Spleen (tissue), 11 donors: ENCODE results near the gene SNX8. TPM values are rescaled to one million over a fixed set of nuclear protein-coding genes. Genes with fewer than 3 reads are reported as not detected.
"Not testable (repeated sequence)": the region's sequence is repeated elsewhere in the genome, so short reads cannot be mapped to it uniquely, and the experiment has no call there.

Experiments used
- DNase-seq: peaks from one replicate; pipeline ENCODE4 v3.0.0-alpha.2; 2020
- H3K27ac ChIP-seq, 8 donors: fragments of 200-600 bp; sonication (generic) in 7 of 8; 1 replicate in 4 of 8; 2 replicates in 4 of 8; pipeline versions ENCODE4 v1.5.0 to v1.8.0; 2016 to 2021; ENCODE audit warnings: inconsistent platforms in 4 of 8, mild to moderate bottlenecking in 4 of 8, moderate library complexity in 1 of 8
- H3K27me3 ChIP-seq, 7 donors: fragments of 200-600 bp; sonication (generic) in 6 of 7; replicated peaks in 1 of 7; 1 replicate in 4 of 7; 2 replicates in 3 of 7; pipeline versions ENCODE4 v1.5.0 to v1.8.0; 2016 to 2021; ENCODE audit warnings: inconsistent platforms in 3 of 7, mild to moderate bottlenecking in 1 of 7
- H3K36me3 ChIP-seq, 6 donors: fragments of 200-600 bp; sonication (generic) in 5 of 6; 1 replicate in 4 of 6; 2 replicates in 2 of 6; pipeline versions ENCODE4 v1.5.0 to v1.8.0; 2016 to 2021; ENCODE audit warnings: inconsistent platforms in 2 of 6
- H3K4me1 ChIP-seq, 6 donors: fragments of 200-600 bp; sonication (generic) in 5 of 6; 1 replicate in 3 of 6; 2 replicates in 3 of 6; pipeline versions ENCODE4 v1.5.0 to v1.8.0; 2016 to 2021; ENCODE audit warnings: inconsistent platforms in 3 of 6
- H3K4me3 ChIP-seq, 8 donors: fragments of 200-600 bp; sonication (generic) in 7 of 8; 1 replicate in 4 of 8; 2 replicates in 4 of 8; pipeline versions ENCODE4 v1.5.0 to v1.8.0; 2016 to 2021; ENCODE audit warnings: inconsistent platforms in 4 of 8, mild to moderate bottlenecking in 4 of 8, moderate library complexity in 2 of 8
- H3K9me3 ChIP-seq, 8 donors: fragments of 200-600 bp; sonication (generic) in 7 of 8; 1 replicate in 4 of 8; 2 replicates in 4 of 8; pipeline versions ENCODE4 v1.5.0 to v1.8.0; 2016 to 2021; ENCODE audit warnings: inconsistent platforms in 4 of 8
- POLR2A ChIP-seq, 3 donors: fragments of 450-650 bp; IDR thresholded peaks; one replicate each; pipeline ENCODE4 v1.5.1; 2017; ENCODE audit warnings: antibody characterized with exemption in 3 of 3, mild to moderate bottlenecking in 1 of 3
- POLR2AphosphoS5 ChIP-seq, 3 donors: sonication (generic); formaldehyde crosslinking; IDR thresholded peaks; one replicate each; pipeline ENCODE4 v1.5.1; 2017; ENCODE audit warnings: antibody characterized with exemption in 3 of 3
- WGBS, 5 donors: extraction: QIAGEN DNeasy Blood & Tissue Kit in 3 of 5; methylation state at CpG; one replicate each; pipeline versions ENCODE4 v1.1.5 to v1.1.7; 2013 to 2018; 5-methylcytosine and 5-hydroxymethylcytosine counted together
- intact Hi-C: fragments of 100-400 bp; cut with DNase I; formaldehyde crosslinking; loops from one replicate; pipeline ENCODE4 v1.15.0; 2023; ENCODE audit warnings: low total_unique reads
- polyA plus RNA-seq, 3 donors: library from polyadenylated mRNA; stranded (reverse); fragments of 200-250 nt; gene quantifications; one replicate each; pipeline ENCODE4 v1.2.1, GENCODE V29; 2013
- total RNA-seq, 7 donors: library from RNA; depleted of rRNA in 3 of 7; stranded (reverse); fragments of >200 nt in 3 of 7; fragmentation: NEBNext Ultra II Directional in 4 of 7; extraction: Animal tissue kit (Norgen Biotek cat#: 25700) in 4 of 7; gene quantifications; one replicate each; pipeline versions ENCODE4 v1.1.0 to v1.2.1, GENCODE V29; 2016 to 2021
- TF ChIP-seq, protein P1 (sequence below), 11 experiments: fragments of 200-600 bp in 7 of 11; fragments of 450-650 bp in 4 of 11; sonication (generic) in 4 of 11; IDR thresholded peaks in 8 of 11; conservative IDR thresholded peaks in 3 of 11; 1 replicate in 7 of 11; 2 replicates in 4 of 11; pipeline versions ENCODE4 v1.4.0 to v1.8.0; 2016 to 2021; ENCODE audit warnings: antibody characterized with exemption in 11 of 11, inconsistent platforms in 4 of 11, mild to moderate bottlenecking in 1 of 11
- donor health status: healthy with polysubstance abuse.
- donor health status: DM: no; HTN: no; CAD: no; lungs with moderate emphysema.
- donor health status: DM: no; HTN: no; CAD: no.
- donor health status: Bipolar disorder and iron deficiency.
- donor health status: healthy.
- donor health status: DM: no; HTN: no; CAD: no.
- donor health status: DM: yes; HTN: yes; CAD: no.

Gene SNX8
- total and polyA plus RNA-seq, 10 donors = 48.8 to 196 (median 86.8) TPM

DNA sequence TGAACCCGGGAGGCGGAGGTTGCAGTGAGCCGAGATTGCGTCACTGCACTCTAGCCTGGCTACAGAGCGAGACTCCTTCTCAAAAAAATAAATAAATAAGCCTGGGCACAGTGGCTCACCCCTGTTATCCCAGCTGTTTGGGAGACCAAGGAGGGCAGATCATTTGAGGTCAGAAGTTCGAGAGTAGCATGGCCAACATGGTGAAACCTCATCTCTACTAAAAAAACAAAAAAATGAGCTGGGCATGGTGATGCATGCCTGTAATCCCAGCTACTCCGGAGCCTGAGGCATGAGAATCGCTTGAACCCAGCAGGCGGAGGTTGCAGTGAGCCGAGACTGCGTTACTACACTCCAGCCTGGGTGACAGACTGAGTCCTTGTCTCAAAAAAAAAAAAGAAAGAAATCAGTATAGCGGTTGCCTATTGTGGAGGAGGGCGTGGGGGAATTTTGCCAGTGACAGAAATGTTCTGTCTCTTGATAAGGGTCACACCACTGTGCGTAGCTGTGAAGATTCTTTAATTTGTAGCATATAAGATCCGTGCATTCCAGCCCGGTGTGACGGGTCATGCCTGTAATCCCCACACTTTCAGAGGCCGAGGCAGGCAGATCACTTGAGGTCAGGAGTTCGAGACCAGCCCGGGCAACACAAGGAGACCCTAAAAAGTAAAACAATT is 22.5 kb upstream of the SNX8 start:
- Histone ChIP-seq H3K9me3 (no peaks in the 10 kb centered on the region), H3K27me3 (no peaks in the 10 kb centered on the region), H3K27ac (no peak overlapping the region), H3K36me3 (no peaks in the 10 kb centered on the region), H3K4me1 (no peaks in the 10 kb centered on the region), H3K4me3 (no peak overlapping the region)
- intact Hi-C loops = no loop called here
- 89 to 95% (median 94%) methylated on average over 20 of the region's 20 CpGs for WGBS, 5 donors
- TF ChIP-seq, protein P1, sequence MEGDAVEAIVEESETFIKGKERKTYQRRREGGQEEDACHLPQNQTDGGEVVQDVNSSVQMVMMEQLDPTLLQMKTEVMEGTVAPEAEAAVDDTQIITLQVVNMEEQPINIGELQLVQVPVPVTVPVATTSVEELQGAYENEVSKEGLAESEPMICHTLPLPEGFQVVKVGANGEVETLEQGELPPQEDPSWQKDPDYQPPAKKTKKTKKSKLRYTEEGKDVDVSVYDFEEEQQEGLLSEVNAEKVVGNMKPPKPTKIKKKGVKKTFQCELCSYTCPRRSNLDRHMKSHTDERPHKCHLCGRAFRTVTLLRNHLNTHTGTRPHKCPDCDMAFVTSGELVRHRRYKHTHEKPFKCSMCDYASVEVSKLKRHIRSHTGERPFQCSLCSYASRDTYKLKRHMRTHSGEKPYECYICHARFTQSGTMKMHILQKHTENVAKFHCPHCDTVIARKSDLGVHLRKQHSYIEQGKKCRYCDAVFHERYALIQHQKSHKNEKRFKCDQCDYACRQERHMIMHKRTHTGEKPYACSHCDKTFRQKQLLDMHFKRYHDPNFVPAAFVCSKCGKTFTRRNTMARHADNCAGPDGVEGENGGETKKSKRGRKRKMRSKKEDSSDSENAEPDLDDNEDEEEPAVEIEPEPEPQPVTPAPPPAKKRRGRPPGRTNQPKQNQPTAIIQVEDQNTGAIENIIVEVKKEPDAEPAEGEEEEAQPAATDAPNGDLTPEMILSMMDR (IDR thresholded peaks at IDR 0.05 in 8 of 11, conservative IDR thresholded peaks at IDR 0.05 in 3 of 11) = no peak
- no peak for TF ChIP-seq POLR2A (IDR thresholded peaks at IDR 0.05)
- TF ChIP-seq POLR2AphosphoS5 (IDR thresholded peaks at IDR 0.05) = no peak
- no peak for DNase-seq

DNA sequence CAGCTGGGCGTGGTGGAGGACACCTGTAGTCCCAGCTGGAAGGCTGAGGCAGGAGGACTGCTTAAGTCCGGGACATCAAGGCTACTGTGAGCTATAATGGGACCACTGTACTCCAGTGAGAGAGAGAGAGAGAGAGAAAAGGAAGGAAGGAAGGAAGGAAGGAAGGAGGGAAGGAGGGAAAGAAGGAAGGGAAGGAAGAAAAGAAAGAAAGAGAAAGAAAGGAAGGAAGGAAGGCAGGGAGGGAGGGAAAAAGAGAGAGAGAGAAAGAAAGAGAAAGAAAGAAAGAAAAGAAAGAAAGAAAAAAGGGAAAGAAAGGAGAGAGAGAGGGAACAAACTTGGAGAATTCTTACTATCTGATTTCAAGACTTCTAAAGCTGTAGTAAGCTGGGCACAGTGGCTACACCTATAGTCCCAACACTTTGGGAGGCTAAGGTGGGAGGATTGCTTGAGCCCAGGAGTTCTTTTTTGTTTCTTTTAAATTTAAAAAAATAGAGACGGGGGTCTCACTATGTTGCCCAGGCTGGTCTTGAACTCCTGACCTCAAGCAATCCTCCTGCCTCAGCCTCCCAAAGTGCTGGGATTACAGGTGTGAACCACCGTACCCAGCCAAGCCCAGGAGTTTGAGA is 18.5 kb upstream of the SNX8 start:
- H3K4me1 ChIP-seq, intact Hi-C loops, H3K27me3 ChIP-seq, H3K4me3 ChIP-seq, H3K36me3 ChIP-seq, H3K9me3 ChIP-seq, H3K27ac ChIP-seq, DNase-seq: not testable (repeated sequence)
- 79 to 91% (median 89%) methylated on average over 4 of the region's 4 CpGs for WGBS, 5 donors

DNA sequence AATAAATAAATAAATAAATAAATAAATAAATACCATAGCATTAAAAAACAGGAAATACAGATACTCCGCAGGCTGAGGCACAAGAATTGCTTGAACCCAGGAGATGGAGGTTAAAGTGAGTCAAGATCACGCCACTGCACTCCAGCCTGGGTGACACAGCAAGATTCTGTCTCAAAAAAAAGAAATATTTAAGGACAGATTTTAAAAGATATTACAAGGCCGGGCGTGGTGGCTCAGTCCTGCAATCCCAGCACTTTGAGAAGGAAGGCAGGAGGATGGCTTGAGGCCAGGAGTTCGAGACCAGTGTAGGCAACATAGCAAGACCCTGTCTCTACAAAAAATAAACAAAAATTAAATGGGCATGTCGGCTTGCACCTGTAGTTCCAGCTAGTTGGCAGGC is 17.5 kb upstream of the SNX8 start:
- Histone ChIP-seq H3K27me3 (no peaks in the 10 kb centered on the region), H3K9me3 (no peaks in the 10 kb centered on the region), H3K4me3 (no peak overlapping the region), H3K27ac (no peak overlapping the region), H3K36me3 (no peaks in the 10 kb centered on the region), H3K4me1 (no peaks in the 10 kb centered on the region)
- intact Hi-C loops = no loop called here
- no peak for DNase-seq
- TF ChIP-seq POLR2A (IDR thresholded peaks at IDR 0.05) = no peak
- TF ChIP-seq, protein P1 (IDR thresholded peaks at IDR 0.05 in 8 of 11, conservative IDR thresholded peaks at IDR 0.05 in 3 of 11) = no peak
- no peak for TF ChIP-seq POLR2AphosphoS5 (IDR thresholded peaks at IDR 0.05)
- 84 to 95% (median 90%) methylated on average over 6 of the region's 6 CpGs for WGBS, 5 donors

DNA sequence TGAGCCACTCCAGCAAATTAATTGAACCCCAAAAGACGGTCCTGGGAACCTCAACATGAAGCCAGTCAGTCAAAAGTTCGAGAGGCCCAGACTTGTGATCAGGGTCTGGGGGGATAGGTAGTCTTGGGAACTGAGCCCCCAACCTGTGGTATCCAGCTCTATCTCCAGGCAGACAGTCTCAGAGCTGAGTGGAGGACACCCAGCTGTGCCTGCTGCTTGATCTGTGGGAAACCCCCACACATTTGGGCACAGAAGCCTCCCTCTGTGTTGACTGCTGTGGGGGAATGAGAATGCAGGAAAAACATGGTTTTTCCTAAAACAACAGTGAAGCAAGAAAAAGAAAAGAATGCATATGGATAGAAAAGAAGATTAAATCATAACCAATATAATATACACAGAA is 16.3 kb upstream of the SNX8 start:
- WGBS, 5 donors = 77 to 96% (median 89%) methylated on average over 2 of the region's 2 CpGs
- Histone ChIP-seq H3K4me3 (no peak overlapping the region), H3K4me1 (peaks cover 0 to 4% (median 0%) of the 10 kb centered on the region in 6 donors), H3K9me3 (no peaks in the 10 kb centered on the region), H3K27ac (no peak overlapping the region), H3K36me3 (no peaks in the 10 kb centered on the region), H3K27me3 (no peaks in the 10 kb centered on the region)
- intact Hi-C loops = no loop called here
- TF ChIP-seq POLR2AphosphoS5 (IDR thresholded peaks at IDR 0.05) (no peak), POLR2A (IDR thresholded peaks at IDR 0.05) (no peak)
- TF ChIP-seq, protein P1 (IDR thresholded peaks at IDR 0.05 in 8 of 11, conservative IDR thresholded peaks at IDR 0.05 in 3 of 11) = no peak
- DNase-seq = no peak
